Central memory CD4-positive, alpha-beta T cell (primary cell): ENCODE measurements around the gene ZNF543.
"Not testable (repeated sequence)": the region's sequence is repeated elsewhere in the genome, so short reads cannot be mapped to it uniquely, and the experiment has no call there.

ENCODE experiments used
- DNase-seq: peaks from one replicate; pipeline ENCODE4 v3.0.0; 2022

The ZNF543 gene

DNA sequence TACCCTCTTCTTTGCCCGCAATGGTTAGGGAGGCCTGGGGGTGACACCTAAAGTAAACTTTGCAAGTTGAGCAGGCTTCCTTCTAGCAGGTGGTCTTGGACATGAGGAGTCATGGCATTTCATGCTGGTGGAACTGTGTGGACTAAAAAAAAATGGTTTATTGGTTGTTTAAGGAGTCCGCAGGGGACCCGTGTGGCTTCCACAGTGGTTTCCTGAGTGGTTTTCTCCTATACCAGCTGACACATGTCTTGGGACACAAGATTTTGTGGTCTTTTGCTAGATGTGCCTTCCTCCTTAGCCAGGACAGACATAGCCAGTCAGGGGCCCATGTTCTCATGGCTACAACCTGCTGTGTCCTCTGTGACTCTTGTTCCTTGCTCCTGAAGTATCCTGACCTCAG, 1.5 kb downstream of the ZNF543 start:
- no peak for DNase-seq

- DNase-seq, result no peak
These were observed 4.7 kb downstream of the ZNF543 start for GRCh38 chr19:57324992-57325391.

DNA sequence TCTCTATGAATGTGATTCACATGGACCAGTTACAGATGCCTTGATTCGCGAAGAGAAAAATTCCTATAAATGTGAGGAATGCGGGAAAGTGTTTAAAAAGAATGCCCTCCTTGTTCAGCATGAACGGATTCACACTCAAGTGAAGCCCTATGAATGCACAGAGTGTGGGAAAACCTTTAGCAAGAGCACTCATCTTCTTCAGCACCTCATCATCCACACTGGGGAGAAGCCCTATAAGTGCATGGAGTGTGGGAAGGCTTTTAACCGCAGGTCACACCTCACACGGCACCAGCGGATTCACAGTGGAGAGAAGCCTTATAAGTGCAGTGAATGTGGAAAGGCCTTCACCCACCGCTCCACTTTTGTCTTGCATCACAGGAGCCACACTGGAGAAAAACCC, 7.7 kb downstream of the ZNF543 start:
- DNase-seq, result no peak

GRCh38 chr19:57334191-57334590, 13.9 kb downstream of the ZNF543 start:
- no peak for DNase-seq

DNA sequence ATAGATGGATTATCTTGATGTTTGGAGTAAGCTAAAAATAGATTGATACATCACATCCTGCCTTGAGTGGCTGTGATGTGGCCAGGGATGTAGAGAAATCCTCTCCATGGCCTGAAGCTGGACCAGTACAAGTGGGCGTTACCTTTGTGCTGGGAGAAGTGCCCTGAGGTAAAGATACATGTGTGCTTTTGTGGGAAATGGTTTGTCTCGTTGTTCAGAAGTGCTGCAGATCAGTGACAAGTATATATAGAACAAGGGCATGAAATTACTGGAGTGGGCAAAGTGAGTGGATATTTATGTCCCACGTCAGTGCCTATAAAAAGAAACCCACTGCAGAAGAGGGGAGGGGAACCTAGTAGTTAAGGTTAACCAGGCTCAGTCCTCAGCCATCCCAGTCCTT, 18.6 kb downstream of the ZNF543 start:
- DNase-seq, result no peak

DNA sequence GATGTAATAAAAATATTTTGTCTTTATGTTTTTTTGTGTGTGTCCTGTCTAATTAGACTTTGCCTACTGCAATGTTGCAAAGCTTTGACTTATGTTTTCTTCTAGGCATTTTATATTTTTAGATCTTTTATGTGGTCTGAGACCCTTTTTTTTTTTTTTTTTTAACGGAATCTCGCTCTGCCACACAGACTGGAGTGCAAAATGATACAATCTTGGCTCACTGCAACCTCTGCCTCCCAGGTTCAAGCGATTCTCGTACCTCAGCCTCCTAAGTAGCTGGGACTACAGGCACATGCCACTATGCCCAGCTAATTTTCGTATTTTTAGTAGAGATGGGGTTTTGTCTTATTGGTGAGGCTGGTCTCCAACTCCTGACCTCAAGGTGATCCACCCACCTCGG, 22.3 kb downstream of the ZNF543 start:
- no peak for DNase-seq

- no peak for DNase-seq
These were observed 27.9 kb downstream of the ZNF543 start for GRCh38 chr19:57348136-57348535.

- peak; percentile 80 for DNase-seq
These were observed 30.9 kb downstream of the ZNF543 start, which contains the start of gene ZNF304 for GRCh38 chr19:57350877-57351805. ZNF304 (plus strand) TSS chr19:57351271; CDS start chr19:57351665, 394 bp downstream.

DNA sequence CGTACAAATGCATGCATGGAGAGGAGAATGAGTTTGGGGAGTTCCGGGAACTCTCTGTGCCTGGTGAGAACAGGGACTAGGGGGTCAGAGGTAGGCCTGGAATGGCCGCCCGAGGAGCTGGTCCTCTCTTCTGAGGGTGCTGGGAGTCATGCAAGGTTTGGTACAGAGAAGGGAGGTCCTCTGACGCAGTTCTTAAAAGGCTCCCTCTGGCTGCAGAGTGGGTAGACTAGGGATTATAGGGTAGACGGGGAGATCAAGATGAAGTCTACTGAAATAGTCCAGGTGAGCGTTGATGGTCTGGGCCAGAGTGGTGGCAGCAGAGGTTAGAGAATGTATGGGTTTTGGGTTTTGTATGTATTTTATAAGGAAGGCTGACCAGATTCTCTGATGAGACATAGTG, 31.6 kb downstream of the ZNF543 start:
- DNase-seq, result no peak

DNA sequence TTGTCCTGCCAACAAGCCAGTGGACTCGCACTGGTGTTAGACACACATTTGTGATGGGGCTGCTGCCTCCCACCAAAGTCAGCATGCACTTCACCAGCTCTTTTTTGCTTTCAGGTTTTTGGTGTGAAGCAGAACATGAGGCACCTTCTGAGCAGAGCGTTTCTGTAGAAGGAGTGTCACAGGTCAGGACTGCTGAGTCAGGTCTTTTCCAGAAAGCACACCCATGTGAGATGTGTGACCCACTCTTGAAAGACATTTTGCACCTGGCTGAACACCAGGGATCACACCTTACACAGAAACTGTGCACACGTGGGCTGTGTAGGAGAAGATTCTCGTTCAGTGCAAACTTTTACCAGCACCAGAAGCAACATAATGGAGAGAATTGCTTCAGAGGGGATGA, 35.6 kb downstream of the ZNF543 start:
- no peak for DNase-seq

DNA sequence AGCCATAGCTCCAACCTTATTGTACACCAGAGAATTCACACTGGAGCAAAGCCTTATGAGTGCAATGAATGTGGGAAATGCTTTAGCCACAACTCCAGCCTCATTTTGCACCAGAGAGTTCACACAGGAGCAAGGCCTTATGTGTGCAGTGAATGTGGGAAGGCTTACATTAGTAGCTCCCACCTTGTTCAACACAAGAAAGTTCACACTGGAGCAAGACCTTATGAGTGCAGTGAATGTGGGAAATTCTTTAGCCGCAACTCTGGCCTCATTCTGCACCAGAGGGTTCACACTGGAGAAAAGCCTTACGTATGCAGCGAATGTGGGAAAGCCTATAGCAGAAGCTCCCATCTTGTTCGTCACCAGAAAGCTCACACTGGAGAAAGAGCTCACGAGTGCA, 37.1 kb downstream of the ZNF543 start:
- DNase-seq, result no peak

DNA sequence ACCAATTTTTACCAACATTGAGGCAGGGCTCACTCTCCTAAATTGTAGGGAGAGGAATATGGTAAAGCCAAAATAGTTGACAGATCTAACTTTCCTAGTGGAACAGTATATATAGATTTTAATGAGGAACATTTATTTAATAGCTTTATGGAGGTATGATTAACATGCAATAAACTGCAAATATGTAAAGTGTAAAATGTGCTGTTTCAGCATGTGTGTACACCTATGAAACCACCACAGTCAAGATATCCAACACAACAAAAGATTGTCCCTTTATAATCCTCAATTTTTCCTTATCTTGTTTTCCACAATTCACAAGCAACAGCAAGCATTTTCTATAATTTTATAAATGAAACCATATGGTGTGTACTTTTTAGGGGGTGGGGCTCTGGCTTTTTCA, 39.0 kb downstream of the ZNF543 start:
- no peak for DNase-seq

DNA sequence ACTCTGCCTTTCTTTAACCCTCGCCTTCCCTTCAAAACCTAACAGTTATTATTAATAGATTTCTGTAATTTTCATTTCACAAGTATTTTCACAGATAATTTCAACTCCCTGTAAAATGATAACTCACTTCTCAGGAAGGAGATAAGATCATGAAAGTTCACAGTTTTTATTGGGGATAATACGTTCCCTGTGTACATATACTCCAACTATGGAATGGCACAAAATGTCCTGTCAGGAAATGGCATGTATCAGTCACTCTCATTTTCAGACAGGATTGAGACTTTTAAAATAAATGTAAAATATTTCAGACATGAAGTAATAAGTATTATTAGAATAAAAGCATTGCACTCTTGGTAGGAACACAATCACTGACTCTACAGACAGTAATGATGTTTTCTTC, 42.1 kb downstream of the ZNF543 start:
- no peak for DNase-seq

DNA sequence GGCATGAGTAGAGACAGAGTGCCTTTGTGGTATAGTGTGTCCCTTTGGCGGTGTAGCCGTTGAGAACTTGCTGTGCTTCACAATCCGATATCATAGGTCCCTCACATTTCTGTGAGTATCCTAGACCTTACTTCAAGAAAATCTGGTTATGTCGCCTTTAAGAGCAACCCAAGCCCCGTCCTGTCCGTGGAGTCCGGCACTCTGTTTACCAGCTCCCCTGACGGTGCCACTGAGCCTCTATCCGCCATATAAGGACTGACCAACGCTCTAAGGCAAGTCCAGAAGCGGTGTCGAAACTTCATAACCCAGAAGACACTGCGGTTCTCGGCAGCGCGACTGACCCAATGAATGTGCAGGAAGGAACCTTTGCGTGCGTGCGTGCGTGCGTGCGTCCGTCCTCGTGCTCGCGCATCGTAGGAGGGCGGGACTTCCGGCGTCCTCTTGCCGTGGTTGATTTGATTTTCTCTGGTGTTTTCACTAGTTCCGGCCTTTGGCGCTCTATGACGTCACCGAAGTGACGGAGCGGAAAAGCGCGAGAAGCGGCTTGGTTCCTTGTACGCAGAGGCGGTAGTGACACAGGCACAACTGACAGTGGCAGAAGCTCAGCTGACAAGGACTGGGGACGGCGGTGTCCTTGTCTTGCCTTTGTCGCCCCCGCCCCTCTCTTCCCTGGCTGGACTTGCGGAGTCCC, 42.9 kb downstream of the ZNF543 start, which contains the start of the genes TRAPPC2B and ZNF547:
Gene TRAPPC2B (plus strand): TSS at position 555 of the 691 bp plus-strand sequence. CDS start 1,283 bp downstream, outside the sequence.
Gene ZNF547 (plus strand): TSS at position 555 of the 691 bp plus-strand sequence. CDS start 5,005 bp downstream, outside the sequence.
- DNase-seq, result peak; percentile 98

DNA sequence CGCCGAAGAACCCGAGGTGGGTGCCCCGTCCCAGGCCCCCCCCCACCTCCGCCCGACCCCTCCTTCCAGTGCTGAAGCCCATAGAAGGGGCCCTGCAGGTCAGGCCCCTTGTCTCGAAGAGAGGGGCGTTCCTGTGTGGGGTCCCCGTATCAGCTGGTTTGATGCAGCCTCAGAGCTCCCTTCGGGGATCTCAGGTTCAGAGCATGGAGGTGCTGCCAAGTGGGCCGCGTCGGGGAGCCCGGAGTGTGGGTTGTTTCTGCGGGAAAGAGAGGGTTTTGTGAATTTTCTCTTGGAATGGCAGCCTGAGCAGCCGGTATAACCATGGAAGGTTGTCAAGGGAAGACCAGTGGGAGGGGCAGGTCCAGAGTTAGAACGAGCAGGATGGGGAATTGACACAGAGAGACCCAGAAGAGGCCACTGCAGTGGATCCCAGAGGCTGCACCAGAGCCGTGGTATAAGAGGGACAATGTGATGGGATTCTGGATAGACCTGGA, 43.5 kb downstream of the ZNF543 start:
- no peak for DNase-seq

DNA sequence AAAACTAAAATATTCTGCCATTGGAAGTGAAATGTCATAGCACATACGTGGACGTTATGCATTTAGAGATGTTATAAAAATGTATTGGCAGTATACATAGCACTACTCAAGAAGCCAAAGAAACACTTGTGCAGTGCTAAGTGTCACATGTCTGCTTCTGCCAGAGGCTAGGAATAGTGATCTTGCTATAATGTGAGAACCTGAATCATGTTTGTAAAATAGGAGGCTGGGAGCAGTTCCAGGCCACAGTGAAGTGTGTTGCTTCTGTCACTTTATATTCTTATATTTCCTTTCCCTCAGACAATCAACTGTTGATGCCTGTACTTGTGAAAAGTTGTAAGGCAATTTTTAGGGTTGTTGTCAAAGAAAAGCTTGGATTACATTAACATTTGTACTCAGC, 46.5 kb downstream of the ZNF543 start:
- DNase-seq, result no peak

GRCh38 chr19:57374179-57374578, 53.9 kb downstream of the ZNF543 start:
- DNase-seq, result no peak

DNA sequence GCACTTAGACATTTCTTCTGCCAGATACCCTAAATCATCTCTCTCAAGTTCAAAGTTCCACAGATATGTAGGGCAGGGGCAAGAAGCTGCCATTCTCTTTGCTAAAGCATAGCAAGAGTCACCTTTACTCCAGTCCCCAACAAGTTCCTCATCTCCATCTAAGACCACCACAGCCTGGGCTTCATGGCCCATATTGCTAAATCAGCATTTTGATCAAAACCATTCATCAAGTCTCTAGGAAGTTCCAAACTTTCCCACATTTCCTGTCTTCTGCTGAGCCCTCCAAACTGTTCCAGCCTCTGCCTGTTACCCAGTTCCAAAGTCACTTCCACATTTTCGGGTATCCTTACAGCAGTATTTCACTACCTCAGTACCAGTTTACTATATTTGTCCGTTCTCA, 54.4 kb downstream of the ZNF543 start:
- DNase-seq, result not testable (repeated sequence)

DNA sequence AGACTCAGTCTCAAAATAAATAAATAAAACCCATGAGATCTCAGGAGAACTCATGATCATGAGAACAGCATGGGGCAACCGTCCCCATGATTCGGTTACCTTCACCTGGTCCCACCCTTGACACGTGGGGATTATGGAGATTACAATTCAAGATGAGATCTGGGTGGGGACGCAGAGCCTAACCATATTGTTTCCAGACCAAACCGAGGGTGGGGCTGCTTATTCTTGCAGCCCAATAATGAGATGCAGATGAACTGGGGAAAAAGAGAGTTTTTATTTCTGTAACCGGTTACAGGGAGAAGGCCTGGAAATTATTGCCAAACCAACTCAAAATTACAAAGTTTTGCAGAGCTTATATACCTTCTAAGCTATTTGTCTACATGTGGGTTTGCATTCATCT, 55.9 kb downstream of the ZNF543 start:
- DNase-seq, result no peak

DNA sequence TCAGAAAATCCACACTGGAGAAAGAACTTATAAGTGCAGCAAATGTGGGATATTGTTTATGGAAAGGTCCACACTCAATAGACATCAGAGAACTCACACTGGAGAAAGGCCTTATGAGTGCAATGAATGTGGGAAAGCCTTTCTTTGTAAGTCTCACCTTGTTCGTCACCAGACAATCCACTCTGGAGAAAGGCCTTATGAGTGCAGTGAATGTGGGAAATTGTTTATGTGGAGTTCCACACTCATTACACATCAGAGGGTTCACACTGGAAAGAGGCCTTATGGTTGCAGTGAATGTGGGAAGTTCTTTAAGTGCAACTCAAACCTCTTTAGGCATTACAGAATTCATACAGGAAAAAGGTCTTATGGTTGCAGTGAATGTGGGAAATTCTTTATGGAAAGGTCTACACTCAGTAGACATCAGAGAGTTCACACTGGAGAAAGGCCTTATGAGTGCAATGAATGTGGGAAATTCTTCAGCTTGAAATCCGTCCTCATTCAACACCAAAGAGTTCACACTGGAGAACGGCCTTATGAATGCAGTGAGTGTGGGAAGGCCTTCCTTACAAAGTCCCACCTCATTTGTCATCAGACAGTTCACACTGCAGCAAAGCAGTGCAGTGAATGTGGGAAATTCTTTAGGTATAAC, 57.4 kb downstream of the ZNF543 start:
- DNase-seq, result no peak
